ENCODE results near the gene SLC22A5. TPM values are rescaled to one million over a fixed set of nuclear protein-coding genes. Genes with fewer than 3 reads are reported as not detected.

The SLC22A5 gene
- total and polyA plus RNA-seq, 9 donors: 5.2 to 37.5 (median 10.4) TPM

- intact Hi-C loops (cut with DNase I): no loop called here
- WGBS, 3 donors: 92 to 97% (median 95%) methylated on average over 1 of the region's 1 CpG
- H3K4me1 ChIP-seq (ENCODE audit: insufficient read depth): no peaks in the 10 kb centered on the region
- no peak overlapping the region for H3K27ac ChIP-seq
- no peaks in the 10 kb centered on the region for H3K36me3 ChIP-seq
- no peak overlapping the region for H3K4me3 ChIP-seq
- H3K9me3 ChIP-seq: peaks cover 0 to 5% of the 10 kb centered on the region in 2 donors
- H3K27me3 ChIP-seq: no peaks in the 10 kb centered on the region
- DNase-seq: no peak
- TF ChIP-seq EP300 (IDR thresholded peaks at IDR 0.05): no peak
- TF ChIP-seq CTCF (IDR thresholded peaks at IDR 0.05): no peak
- no peak for TF ChIP-seq POLR2A (IDR thresholded peaks at IDR 0.05)
These were observed 16.0 kb upstream of the SLC22A5 start for GRCh38 chr5:132353486-132353995.

- no peak for DNase-seq
- intact Hi-C loops (cut with DNase I): no loop called here
These were observed 14.9 kb upstream of the SLC22A5 start for GRCh38 chr5:132354381-132355139.

GRCh38 chr5:132355140-132355765, 14.3 kb upstream of the SLC22A5 start:
- 96 to 98% (median 98%) methylated on average over 3 of the region's 3 CpGs for WGBS, 3 donors
- Histone ChIP-seq H3K27me3 (no peaks in the 10 kb centered on the region), H3K36me3 (no peaks in the 10 kb centered on the region), H3K4me3 (no peak overlapping the region), H3K9me3 (no peaks in the 10 kb centered on the region), H3K4me1 (ENCODE audit: insufficient read depth) (no peaks in the 10 kb centered on the region), H3K27ac (no peak overlapping the region)
- no peak for DNase-seq
- intact Hi-C loops (cut with DNase I): no loop called here
- no peak for TF ChIP-seq POLR2A (IDR thresholded peaks at IDR 0.05)
- no peak for TF ChIP-seq EP300 (IDR thresholded peaks at IDR 0.05)
- no peak for TF ChIP-seq CTCF (IDR thresholded peaks at IDR 0.05)

More at GRCh38 chr5:132354381-132355139, 14.9 kb upstream of the SLC22A5 start:
- Histone ChIP-seq H3K36me3 (no peaks in the 10 kb centered on the region), H3K9me3 (peaks cover 0 to 2% of the 10 kb centered on the region in 2 donors), H3K4me3 (no peak overlapping the region), H3K27ac (no peak overlapping the region), H3K27me3 (no peaks in the 10 kb centered on the region), H3K4me1 (ENCODE audit: insufficient read depth) (no peaks in the 10 kb centered on the region)
- TF ChIP-seq CTCF (IDR thresholded peaks at IDR 0.05) (no peak), EP300 (IDR thresholded peaks at IDR 0.05) (no peak), POLR2A (IDR thresholded peaks at IDR 0.05) (no peak)
- 94 to 100% (median 97%) methylated on average over 1 of the region's 1 CpG for WGBS, 3 donors

GRCh38 chr5:132358775-132359174, 10.7 kb upstream of the SLC22A5 start:
- TF ChIP-seq POLR2A (IDR thresholded peaks at IDR 0.05) (no peak), EP300 (IDR thresholded peaks at IDR 0.05) (no peak), CTCF (IDR thresholded peaks at IDR 0.05) (no peak)
- no peak overlapping the region for H3K4me3 ChIP-seq
- no peaks in the 10 kb centered on the region for H3K4me1 ChIP-seq (ENCODE audit: insufficient read depth)
- no peaks in the 10 kb centered on the region for H3K9me3 ChIP-seq
- DNase-seq: no peak
- no peaks in the 10 kb centered on the region for H3K27me3 ChIP-seq
- intact Hi-C loops (cut with DNase I): no loop called here
- H3K36me3 ChIP-seq: no peaks in the 10 kb centered on the region
- WGBS, 3 donors: 75 to 88% (median 77%) methylated on average over 1 of the region's 1 CpG
- H3K27ac ChIP-seq: no peak overlapping the region
